H1 (cell line): ENCODE measurements around the gene TIMP3. TPM values are rescaled to one million over a fixed set of nuclear protein-coding genes. Genes with fewer than 3 reads are reported as not detected.

Source experiments
- CTCF ChIA-PET: fragments of 300-600 bp; sonication (Branson Sonifier 250); formaldehyde crosslinking; loops from one replicate; lab custom pipeline; 2021; ENCODE audit not compliant: partially characterized antibody; lab: Charles Lee
- POLR2A ChIA-PET: fragments of 300-600 bp; sonication (Branson Sonifier 250); formaldehyde crosslinking; loops from one replicate; lab custom pipeline; 2021; ENCODE audit warnings: inconsistent platforms; ENCODE audit not compliant: partially characterized antibody; lab: Charles Lee
- DNase-seq, 2 experiments: peaks; one replicate each; pipeline versions ENCODE4 v3.0.0 to v3.0.0-alpha.2; 2010 to 2022; ENCODE audit warnings: low spot score in 2 of 2, low read depth in 1 of 2, mixed read lengths in 1 of 2
- FAIRE-seq: peaks from 2 replicates; lab custom pipeline; 2011; peaks lifted over from hg19 to GRCh38; lab: Jason Lieb, UNC
- H2AFZ ChIP-seq: 2 replicates; pipeline ENCODE4 v1.8.1; 2012; ENCODE audit warnings: low read length, inconsistent platforms
- H2AK5ac ChIP-seq: 2 replicates; pipeline ENCODE4 v1.6.1; 2013; ENCODE audit warnings: low read depth, low read length
- H2BK120ac ChIP-seq: replicated peaks from 2 replicates; pipeline ENCODE3; 2013; ENCODE audit warnings: low read depth, low read length, inconsistent platforms
- H2BK12ac ChIP-seq: 2 replicates; pipeline ENCODE4 v1.6.1; 2013; ENCODE audit warnings: low read depth, low read length
- H2BK15ac ChIP-seq: 2 replicates; pipeline ENCODE4 v1.6.1; 2013; ENCODE audit warnings: low read length
- H2BK20ac ChIP-seq: 2 replicates; pipeline ENCODE4 v1.6.1; 2013; ENCODE audit warnings: low read length
- H2BK5ac ChIP-seq: 2 replicates; pipeline ENCODE4 v1.6.1; 2013; ENCODE audit warnings: low read depth, low read length
- H3K14ac ChIP-seq: 2 replicates; pipeline ENCODE4 v1.6.1; 2013; ENCODE audit warnings: inconsistent platforms; ENCODE audit not compliant: insufficient read length
- H3K18ac ChIP-seq: 2 replicates; pipeline ENCODE4 v1.6.1; 2013; ENCODE audit warnings: low read length; ENCODE audit errors: extremely low read depth
- H3K23ac ChIP-seq: 2 replicates; pipeline ENCODE4 v1.6.1; 2013; ENCODE audit warnings: inconsistent platforms; ENCODE audit not compliant: insufficient read length
- H3K23me2 ChIP-seq: 2 replicates; pipeline ENCODE4 v1.6.1; 2013; ENCODE audit warnings: low read depth, low read length
- H3K27ac ChIP-seq: 2 replicates; pipeline ENCODE4 v1.6.1; 2011; ENCODE audit warnings: low read depth, low read length, inconsistent platforms
- H3K27me3 ChIP-seq, 4 experiments: replicated peaks in 1 of 4; 1 replicate in 1 of 4; 2 replicates in 3 of 4; pipeline versions ENCODE4 v1.6.1 to v1.8.1; 2011 to 2013; ENCODE audit warnings: low read length in 3 of 4, mild to moderate bottlenecking in 3 of 4, inconsistent platforms in 2 of 4, mixed read lengths in 2 of 4, moderate library complexity in 1 of 4; ENCODE audit not compliant: control insufficient read depth in 3 of 4, insufficient read depth in 3 of 4; ENCODE audit errors: extremely low read depth in 1 of 4
- H3K36me3 ChIP-seq, 4 experiments: 2 replicates each; pipeline versions ENCODE4 v1.6.1 to v1.8.1; 2011 to 2013; ENCODE audit warnings: mild to moderate bottlenecking in 4 of 4, low read length in 3 of 4, moderate library complexity in 2 of 4, control low read depth in 1 of 4, inconsistent platforms in 1 of 4; ENCODE audit not compliant: insufficient read depth in 4 of 4, control insufficient read depth in 2 of 4
- H3K4ac ChIP-seq: replicated peaks from 2 replicates; pipeline ENCODE3; 2013; ENCODE audit warnings: low read length, low read depth, mixed read lengths, inconsistent platforms; ENCODE audit not compliant: insufficient read length
- H3K4me1 ChIP-seq, 4 experiments: replicated peaks in 1 of 4; 1 replicate in 1 of 4; 2 replicates in 3 of 4; pipeline versions ENCODE4 v1.6.1 to v1.8.1; 2011 to 2013; ENCODE audit warnings: low read length in 3 of 4, inconsistent platforms in 2 of 4, mixed read lengths in 1 of 4; ENCODE audit not compliant: insufficient read depth in 4 of 4, control insufficient read depth in 3 of 4
- H3K4me2 ChIP-seq, 2 experiments: 2 replicates each; pipeline versions ENCODE4 v1.6.1 to v1.8.1; 2011 to 2013; ENCODE audit warnings: low read depth in 2 of 2, low read length in 2 of 2, control low read depth in 1 of 2, inconsistent platforms in 1 of 2, mild to moderate bottlenecking in 1 of 2; ENCODE audit not compliant: insufficient read depth in 1 of 2
- H3K4me3 ChIP-seq, 4 experiments: fragments of 200-600, 300-600 bp in 1 of 4; sonication (generic), shearing (Covaris generic), sonication (Bioruptor Twin) in 1 of 4; 2 replicates each; pipeline versions ENCODE4 v1.5.1 to v1.8.1; 2011 to 2016; ENCODE audit warnings: low read length in 4 of 4, low read depth in 3 of 4, control low read depth in 2 of 4, inconsistent platforms in 2 of 4, mild to moderate bottlenecking in 2 of 4, mixed read lengths in 1 of 4, moderate library complexity in 1 of 4; ENCODE audit not compliant: insufficient read depth in 2 of 4; ENCODE audit errors: extremely low read depth in 1 of 4
- H3K56ac ChIP-seq: replicated peaks from 2 replicates; pipeline ENCODE3; 2013; ENCODE audit warnings: low read depth, mild to moderate bottlenecking, mixed read lengths, low read length, inconsistent platforms; ENCODE audit not compliant: insufficient read length
- H3K79me1 ChIP-seq: 2 replicates; pipeline ENCODE4 v1.6.1; 2013; ENCODE audit warnings: low read depth, low read length, control low read depth
- H3K79me2 ChIP-seq, 2 experiments: 2 replicates each; pipeline versions ENCODE4 v1.6.1 to v1.8.1; 2012 to 2013; ENCODE audit warnings: low read length in 2 of 2, mild to moderate bottlenecking in 2 of 2, inconsistent platforms in 1 of 2; ENCODE audit not compliant: insufficient read depth in 2 of 2, control insufficient read depth in 1 of 2
- H3K9ac ChIP-seq, 4 experiments: replicated peaks in 1 of 4; 1 replicate in 1 of 4; 2 replicates in 3 of 4; pipeline versions ENCODE4 v1.6.1 to v1.8.1; 2011 to 2013; ENCODE audit warnings: low read depth in 3 of 4, low read length in 3 of 4, control low read depth in 2 of 4, mild to moderate bottlenecking in 2 of 4, moderate library complexity in 2 of 4, inconsistent platforms in 1 of 4; ENCODE audit errors: extremely low read depth in 1 of 4
- H3K9me3 ChIP-seq, 2 experiments: 2 replicates each; pipeline versions ENCODE4 v1.6.1 to v1.8.1; 2012 to 2013; ENCODE audit warnings: mild to moderate bottlenecking in 2 of 2, moderate library complexity in 2 of 2, control low read depth in 1 of 2, inconsistent platforms in 1 of 2, low read depth in 1 of 2, low read length in 1 of 2, mixed read lengths in 1 of 2; ENCODE audit not compliant: insufficient read depth in 2 of 2
- H4K20me1 ChIP-seq, 2 experiments: replicated peaks in 1 of 2; 2 replicates each; pipeline versions ENCODE3 to v1.8.1; 2011 to 2013; ENCODE audit warnings: inconsistent platforms in 2 of 2, low read length in 2 of 2, mild to moderate bottlenecking in 1 of 2; ENCODE audit not compliant: insufficient read depth in 2 of 2, control insufficient read depth in 1 of 2
- H4K5ac ChIP-seq: 2 replicates; pipeline ENCODE4 v1.6.1; 2013; ENCODE audit warnings: low read length, low read depth, mixed read lengths, inconsistent platforms; ENCODE audit not compliant: insufficient read length
- H4K8ac ChIP-seq: 2 replicates; pipeline ENCODE4 v1.8.0; 2013; ENCODE audit warnings: mild to moderate bottlenecking, moderate library complexity, low read length, inconsistent platforms; ENCODE audit not compliant: insufficient read depth; ENCODE audit errors: extremely low read depth
- H4K91ac ChIP-seq: replicated peaks from 2 replicates; pipeline ENCODE3; 2013; ENCODE audit warnings: low read length, mixed read lengths, inconsistent platforms; ENCODE audit not compliant: insufficient read length
- ATF2 ChIP-seq: IDR thresholded peaks from 2 replicates; pipeline ENCODE4 v1.6.1; 2012; ENCODE audit warnings: low read length, inconsistent platforms
- ATF3 ChIP-seq: IDR thresholded peaks from 2 replicates; pipeline ENCODE4 v1.6.1; 2011; ENCODE audit warnings: low read depth, mild to moderate bottlenecking, low read length; ENCODE audit not compliant: insufficient read depth
- CBX8 ChIP-seq: fragments of 300-800, 300-1000 bp; sonication (generic); IDR thresholded peaks from 2 replicates; pipeline ENCODE4 v1.7.1; 2016; ENCODE audit warnings: low read depth, low read length, borderline replicate concordance
- CEBPB ChIP-seq: IDR thresholded peaks from 2 replicates; pipeline ENCODE4 v1.6.1; 2012; ENCODE audit warnings: low read depth, low read length
- CREB1 ChIP-seq: IDR thresholded peaks from 2 replicates; pipeline ENCODE4 v1.6.1; 2012; ENCODE audit warnings: inconsistent platforms
- SUZ12 ChIP-seq: fragments of 200-600 bp; sonication (generic); IDR thresholded peaks from 2 replicates; pipeline ENCODE4 v1.6.1; 2012; ENCODE audit warnings: mild to moderate bottlenecking, inconsistent platforms, low read length, moderate library complexity, mixed read lengths
- WGBS, 2 experiments: shearing (Covaris generic) in 1 of 2; methylation state at CpG; one replicate each; pipeline versions ENCODE4 v1.1.6 to v1.1.7; 2013 to 2015; ENCODE audit warnings: low lambda C conversion rate in 2 of 2, mixed read lengths in 2 of 2, inconsistent platforms in 1 of 2, low coverage in 1 of 2, missing lambda C conversion rate in 1 of 2; ENCODE audit not compliant: insufficient replicate concordance in 2 of 2, insufficient coverage in 1 of 2, insufficient read length in 1 of 2; ENCODE audit errors: extremely low coverage in 1 of 2, missing lambda C conversion rate in 1 of 2; 5-methylcytosine and 5-hydroxymethylcytosine counted together
- polyA plus RNA-seq, 7 experiments: library from polyadenylated mRNA; depleted of rRNA in 3 of 7; stranded (reverse) in 5 of 7; unstranded in 2 of 7; fragments of >200 nt in 5 of 7; fragments of 200-250 nt in 2 of 7; gene quantifications; 1 replicate in 5 of 7; 2 replicates in 1 of 7; 4 replicates in 1 of 7; pipeline versions ENCODE4 v1.2.1 to v1.2.3, GENCODE V29; 2011 to 2013; ENCODE audit warnings: missing spikeins in 2 of 7, mixed read lengths in 2 of 7
- total RNA-seq: library from RNA; stranded (reverse); fragmentation: NEBNext Ultra II Directional; extraction: Animal tissue kit (Norgen Biotek cat#: 25700); gene quantifications from 2 replicates; pipeline ENCODE4 v1.2.1, GENCODE V29; 2021
- TF ChIP-seq, protein P1 (sequence below), 3 experiments: IDR thresholded peaks; 1 replicate in 2 of 3; 2 replicates in 1 of 3; pipeline versions ENCODE4 v1.5.1 to v1.6.1; 2011; ENCODE audit warnings: low read length in 3 of 3, mild to moderate bottlenecking in 3 of 3, inconsistent platforms in 2 of 3, low read depth in 1 of 3, moderate library complexity in 1 of 3; ENCODE audit not compliant: insufficient read depth in 1 of 3; ENCODE audit errors: control extremely low read depth in 1 of 3
- TF ChIP-seq, protein P2 (sequence below): IDR thresholded peaks from 2 replicates; pipeline ENCODE4 v1.6.1; 2012; ENCODE audit warnings: inconsistent platforms

Gene TIMP3
- total and polyA plus RNA-seq, 2 of the 8 experiments (the other 6 are each of a cell fraction or from before 2014, with no cell fraction given), result 1.3 to 4.7 TPM

DNA sequence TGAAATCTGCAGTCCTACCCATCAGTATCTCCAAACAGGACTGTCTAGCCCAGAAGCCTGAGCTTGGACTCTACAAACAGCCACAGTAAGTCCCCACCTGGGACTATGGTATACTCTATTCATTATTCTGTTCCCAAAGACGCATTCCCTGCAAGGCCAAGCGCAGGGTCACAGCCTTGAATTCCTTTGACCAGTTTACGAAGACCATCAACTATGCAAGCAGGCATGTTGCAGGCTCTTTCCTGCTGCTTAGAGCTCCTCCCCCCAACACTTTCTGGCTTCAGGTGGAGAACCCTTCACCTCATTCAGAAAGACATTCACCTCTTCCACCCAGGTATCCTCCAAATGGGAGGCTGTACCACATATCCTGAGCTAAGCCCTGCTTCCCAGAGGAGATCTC lies 62.5 kb downstream of the TIMP3 start:
- Histone ChIP-seq H2AK5ac (no peak overlapping the region), H2BK15ac (no peak overlapping the region), H3K4me1 (no peaks in the 10 kb centered on the region), H3K18ac (no peak overlapping the region), H4K91ac (no peak overlapping the region), H3K23ac (no peak overlapping the region), H3K9me3 (no peaks in the 10 kb centered on the region), H3K27ac (no peak overlapping the region), H2BK120ac (no peak overlapping the region), H3K79me2 (no peaks in the 10 kb centered on the region), H3K4me3 (no peak overlapping the region), H2BK5ac (no peak overlapping the region), H3K4me2 (no peak overlapping the region), H3K23me2 (0 out of 2 replicates have a peak, but pooled peaks cover 2% of the 10 kb centered on the region), H2AFZ (no peak overlapping the region), H3K36me3 (peaks cover 2 to 49% (median 15%) of the 10 kb centered on the region in 4 experiments; a peak in 5 of 8 replicates), H3K79me1 (no peaks in the 10 kb centered on the region), H2BK12ac (no peak overlapping the region), H4K20me1 (peaks cover 0 to 4% of the 10 kb centered on the region in 2 experiments), H3K14ac (no peak overlapping the region), H3K56ac (no peak overlapping the region), H3K27me3 (no peaks in the 10 kb centered on the region), H3K4ac (no peak overlapping the region), H4K8ac (no peak overlapping the region), H4K5ac (no peak overlapping the region), H2BK20ac (no peak overlapping the region), H3K9ac (no peak overlapping the region)
- DNase-seq (no peak), FAIRE-seq (no peak)
- ChIA-PET CTCF (interaction anchor here (0.6 to 1.0 kb wide), 3 partner anchors 21 to 34 kb away, joined by 3 to 4 read pairs (median 4); no protein-coding TSS in a partner anchor), POLR2A (interaction anchor here (1.1 kb wide), 1 partner anchor 15 kb away, joined by 3 read pairs; no protein-coding TSS in a partner anchor)
- WGBS, 2 experiments, result 85% methylated on average over 3 of the region's 3 CpGs; no CpG with 5 or more reads in 1 of the 2 experiments
- TF ChIP-seq, protein P1, sequence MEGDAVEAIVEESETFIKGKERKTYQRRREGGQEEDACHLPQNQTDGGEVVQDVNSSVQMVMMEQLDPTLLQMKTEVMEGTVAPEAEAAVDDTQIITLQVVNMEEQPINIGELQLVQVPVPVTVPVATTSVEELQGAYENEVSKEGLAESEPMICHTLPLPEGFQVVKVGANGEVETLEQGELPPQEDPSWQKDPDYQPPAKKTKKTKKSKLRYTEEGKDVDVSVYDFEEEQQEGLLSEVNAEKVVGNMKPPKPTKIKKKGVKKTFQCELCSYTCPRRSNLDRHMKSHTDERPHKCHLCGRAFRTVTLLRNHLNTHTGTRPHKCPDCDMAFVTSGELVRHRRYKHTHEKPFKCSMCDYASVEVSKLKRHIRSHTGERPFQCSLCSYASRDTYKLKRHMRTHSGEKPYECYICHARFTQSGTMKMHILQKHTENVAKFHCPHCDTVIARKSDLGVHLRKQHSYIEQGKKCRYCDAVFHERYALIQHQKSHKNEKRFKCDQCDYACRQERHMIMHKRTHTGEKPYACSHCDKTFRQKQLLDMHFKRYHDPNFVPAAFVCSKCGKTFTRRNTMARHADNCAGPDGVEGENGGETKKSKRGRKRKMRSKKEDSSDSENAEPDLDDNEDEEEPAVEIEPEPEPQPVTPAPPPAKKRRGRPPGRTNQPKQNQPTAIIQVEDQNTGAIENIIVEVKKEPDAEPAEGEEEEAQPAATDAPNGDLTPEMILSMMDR (IDR thresholded peaks at IDR 0.05; ENCODE audit: control extremely low read depth in 1 of 3, insufficient read depth in 1 of 3, low read depth in 1 of 3, low read length in 3 of 3), result no peak
- TF ChIP-seq ATF3 (no peak), CREB1 (no peak), SUZ12 (no peak), CBX8 (no peak), ATF2 (no peak), CEBPB (no peak)
- TF ChIP-seq, protein P2, sequence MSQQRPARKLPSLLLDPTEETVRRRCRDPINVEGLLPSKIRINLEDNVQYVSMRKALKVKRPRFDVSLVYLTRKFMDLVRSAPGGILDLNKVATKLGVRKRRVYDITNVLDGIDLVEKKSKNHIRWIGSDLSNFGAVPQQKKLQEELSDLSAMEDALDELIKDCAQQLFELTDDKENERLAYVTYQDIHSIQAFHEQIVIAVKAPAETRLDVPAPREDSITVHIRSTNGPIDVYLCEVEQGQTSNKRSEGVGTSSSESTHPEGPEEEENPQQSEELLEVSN, result no peak
